DMS79 treated with DMSO at 0.1 percent for 48 hours (cell line): ENCODE data around the gene GTF2H2C.
"Not testable (repeated sequence)": the region's sequence is repeated elsewhere in the genome, so short reads cannot be mapped to it uniquely, and the experiment has no call there.

Experiments used
- DNase-seq: peaks from one replicate; lab custom pipeline; 2025; lab: John Stamatoyannopoulos, UW

GTF2H2C gene

GRCh38 chr5:69566172-69566571, 6.2 kb downstream of the GTF2H2C start:
- not testable (repeated sequence) for DNase-seq

DNA sequence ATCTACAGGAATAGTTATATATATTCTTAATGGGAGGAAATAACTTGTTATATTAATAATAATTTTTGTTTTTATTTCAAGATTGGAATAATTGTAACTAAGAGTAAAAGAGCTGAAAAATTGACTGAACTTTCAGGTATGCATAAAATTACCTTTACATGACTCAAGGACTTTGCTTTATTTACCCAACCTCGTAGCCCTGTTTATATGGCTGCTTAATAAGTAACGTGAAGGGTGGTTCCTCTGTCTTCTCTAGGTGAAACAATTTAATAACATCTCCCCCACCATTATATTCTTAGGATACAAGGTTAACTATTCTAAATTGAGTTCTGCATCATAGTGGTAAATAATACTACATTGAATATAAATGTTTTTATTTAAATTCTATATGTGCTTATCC, 8.1 kb downstream of the GTF2H2C start:
- DNase-seq = not testable (repeated sequence)

DNA sequence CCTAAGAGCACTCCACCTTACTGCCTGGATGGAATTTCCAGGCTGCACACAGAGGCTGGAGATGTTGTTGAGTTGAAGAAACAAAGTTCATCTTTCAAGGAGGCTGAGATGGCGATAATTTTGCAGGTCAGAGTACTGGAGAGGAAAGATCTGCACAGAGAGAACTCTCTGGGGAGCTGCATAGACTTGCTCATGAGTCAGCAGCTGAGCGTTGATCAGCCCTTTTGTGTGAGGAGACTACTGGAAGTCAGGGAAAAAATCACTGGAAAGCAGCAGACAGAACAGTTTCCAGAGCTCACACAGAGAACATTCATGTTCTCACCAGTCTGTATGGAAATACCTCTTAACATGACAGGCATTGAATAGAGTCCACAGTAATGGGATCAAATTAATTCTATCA, 23.4 kb downstream of the GTF2H2C start:
- not testable (repeated sequence) for DNase-seq

- DNase-seq = not testable (repeated sequence)
Observed at GRCh38 chr5:69596114-69596840, 36.3 kb downstream of the GTF2H2C start.

GRCh38 chr5:69601947-69602346, 42.0 kb downstream of the GTF2H2C start:
- not testable (repeated sequence) for DNase-seq

DNA sequence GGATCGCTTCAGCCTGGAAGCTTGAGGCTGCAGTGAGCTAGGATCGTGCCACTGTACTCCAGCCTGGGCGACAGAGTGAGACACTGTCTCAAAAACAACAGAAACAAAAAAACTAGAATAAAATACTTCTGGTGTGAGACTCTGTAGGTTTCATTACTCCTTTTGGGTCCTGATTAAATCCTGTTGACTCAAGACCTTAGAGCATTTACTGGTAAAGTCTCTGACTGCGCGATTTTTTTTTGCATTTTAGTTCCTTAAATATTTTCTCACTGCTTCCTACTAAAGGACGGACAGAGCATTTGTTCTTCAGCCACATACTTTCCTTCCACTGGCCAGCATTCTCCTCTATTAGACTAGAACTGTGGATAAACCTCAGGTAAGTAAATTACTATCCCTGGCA, 46.8 kb downstream of the GTF2H2C start:
- not testable (repeated sequence) for DNase-seq

GRCh38 chr5:69607750-69608149, 47.8 kb downstream of the GTF2H2C start:
- not testable (repeated sequence) for DNase-seq

GRCh38 chr5:69608861-69609496, 49.0 kb downstream of the GTF2H2C start:
- DNase-seq = not testable (repeated sequence)

DNA sequence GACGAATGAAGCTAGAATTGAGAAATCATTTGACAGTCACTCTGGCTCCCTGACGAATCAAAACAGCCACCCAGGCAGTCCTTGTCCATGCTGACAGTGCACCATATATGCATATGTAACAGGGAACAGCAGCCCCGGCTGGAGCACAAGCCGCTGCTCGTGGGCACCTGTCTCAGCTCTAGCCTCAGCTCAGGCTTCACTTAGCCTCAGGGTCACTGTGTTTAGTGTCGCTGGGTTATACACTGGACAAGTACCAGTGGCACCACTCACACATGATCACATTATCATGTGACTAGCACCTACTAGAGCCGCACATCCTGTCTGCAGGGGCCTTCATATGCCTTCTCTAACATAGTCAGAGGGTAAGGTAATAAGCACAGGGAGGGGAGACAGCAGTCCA, 54.9 kb downstream of the GTF2H2C start:
- not testable (repeated sequence) for DNase-seq

DNA sequence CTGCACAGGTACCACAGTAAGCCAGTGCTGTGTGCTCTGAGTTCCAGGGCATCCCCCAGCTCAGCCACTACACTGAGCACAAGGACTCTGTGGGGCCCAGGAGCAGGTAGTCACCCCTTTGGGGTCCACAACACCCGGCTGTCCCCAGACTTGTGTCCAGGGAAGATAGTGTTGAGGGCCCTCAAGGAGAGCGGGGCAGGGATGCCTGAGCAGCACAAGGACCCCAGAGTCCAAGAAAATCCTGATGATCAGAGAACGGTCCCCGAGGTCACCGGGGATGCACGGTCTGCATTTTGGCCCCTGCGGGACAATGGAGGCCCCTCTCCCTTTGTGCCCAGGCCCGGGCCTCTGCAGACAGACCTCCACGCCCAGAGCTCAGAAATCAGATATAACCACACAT, 71.9 kb downstream of the GTF2H2C start:
- not testable (repeated sequence) for DNase-seq
